ENCODE measurements around the gene RALA.

Gene RALA

DNA sequence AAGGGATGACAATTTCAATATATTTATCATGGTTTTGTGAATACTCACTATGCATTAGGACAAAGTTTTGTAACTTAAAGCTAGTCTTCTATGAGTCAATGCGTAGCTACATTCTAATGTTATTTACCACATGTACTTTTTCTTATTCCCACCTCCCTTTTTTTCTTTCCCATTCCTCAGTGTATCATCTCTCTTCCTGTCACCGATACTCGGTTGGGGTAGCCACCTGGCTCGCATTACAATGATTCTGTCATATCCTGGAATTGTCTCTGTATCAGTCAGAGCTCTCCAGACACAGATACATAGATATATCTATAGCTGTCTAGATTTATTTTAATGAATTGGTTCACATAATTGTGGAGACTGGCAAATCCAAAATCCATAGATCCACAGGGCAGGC lies 9.8 kb upstream of the RALA start:
- DNase-seq (ENCODE audit: low read depth), result no peak

DNA sequence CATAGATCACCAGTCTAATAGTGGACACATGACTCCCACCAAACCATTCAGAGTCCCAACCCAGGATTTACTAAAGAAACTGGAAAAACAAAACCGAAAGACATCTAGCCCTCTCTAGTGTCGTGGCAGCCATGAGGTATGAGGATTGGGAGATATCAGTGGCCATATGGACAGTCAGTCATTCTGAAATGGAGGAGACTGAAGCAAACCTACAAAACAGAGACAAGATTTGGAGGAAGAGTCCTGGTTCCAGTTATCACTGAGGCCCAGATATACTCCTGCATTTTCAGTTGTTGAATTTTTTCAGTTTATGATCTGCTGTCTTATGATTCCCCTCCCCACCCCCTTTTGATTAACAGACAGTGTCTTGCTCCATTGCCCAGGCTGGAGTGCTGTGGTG lies 9.1 kb upstream of the RALA start:
- no peak for DNase-seq (ENCODE audit: low read depth)

DNA sequence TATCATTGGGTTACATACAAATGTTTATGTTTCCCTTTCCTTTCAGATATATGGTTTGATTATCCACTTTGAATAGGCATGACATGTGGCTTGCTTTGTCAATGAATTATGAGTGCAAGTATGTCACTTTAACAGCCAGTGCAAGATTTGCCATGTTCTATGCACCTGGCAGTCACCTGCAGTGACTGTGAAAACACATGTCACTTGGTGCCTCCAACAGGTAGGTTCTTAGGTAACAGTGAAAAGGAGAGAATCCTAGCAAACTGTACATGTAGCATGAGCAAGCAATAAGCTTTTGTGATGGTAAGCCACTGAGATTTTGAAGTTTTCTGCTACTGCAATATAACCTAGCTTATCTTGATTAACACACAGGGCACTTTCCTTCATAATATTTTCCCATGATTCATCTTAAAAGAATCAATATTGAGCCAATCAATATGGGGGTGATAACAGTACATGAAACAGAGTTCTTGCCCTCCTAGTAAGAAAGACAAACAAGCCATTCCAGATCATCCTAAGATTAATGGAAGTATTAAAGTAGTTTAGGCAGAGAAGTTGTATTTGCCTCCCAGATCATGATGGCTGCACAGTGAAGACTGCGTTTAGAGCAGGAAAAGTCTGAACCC lies 7.9 kb upstream of the RALA start:
- DNase-seq (ENCODE audit: low read depth), result no peak

DNA sequence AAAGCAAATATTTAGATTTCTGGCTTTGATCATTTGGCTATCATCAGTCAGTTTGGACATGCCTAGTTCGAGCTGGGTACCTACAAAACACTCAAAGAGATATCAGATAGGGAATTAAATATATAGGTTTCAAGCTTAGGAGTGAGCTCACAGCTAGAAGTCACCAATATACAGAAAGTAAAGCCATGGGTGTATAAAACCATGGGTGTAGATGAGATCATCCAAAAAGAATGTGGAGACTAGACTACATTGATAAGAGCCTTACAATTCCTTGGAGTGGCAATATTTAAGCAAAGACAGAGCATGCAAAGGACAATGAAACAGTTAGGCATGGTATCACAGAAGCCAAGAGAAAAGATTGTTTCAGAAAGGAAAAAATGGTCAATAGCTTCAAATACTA lies 7.2 kb upstream of the RALA start:
- no peak for DNase-seq (ENCODE audit: low read depth)

DNA sequence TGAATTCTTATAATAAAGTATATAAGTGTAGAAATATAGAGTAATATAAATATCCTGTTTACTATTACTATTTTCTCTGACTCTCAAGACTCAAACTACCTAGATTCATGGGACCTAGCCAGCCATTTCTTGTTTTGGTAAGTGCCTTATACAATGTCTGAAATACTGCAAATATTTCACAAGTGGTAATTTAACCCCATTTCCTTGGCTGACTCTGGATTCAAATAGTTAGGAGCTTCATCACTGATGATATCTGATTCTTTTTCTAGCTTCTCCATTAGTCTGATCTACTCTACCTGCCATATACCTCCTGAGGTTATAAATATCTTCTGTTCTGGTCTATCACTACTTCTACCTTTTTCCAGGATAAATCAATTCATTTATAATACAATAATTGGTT lies 6.4 kb upstream of the RALA start:
- no peak for DNase-seq (ENCODE audit: low read depth)

DNA sequence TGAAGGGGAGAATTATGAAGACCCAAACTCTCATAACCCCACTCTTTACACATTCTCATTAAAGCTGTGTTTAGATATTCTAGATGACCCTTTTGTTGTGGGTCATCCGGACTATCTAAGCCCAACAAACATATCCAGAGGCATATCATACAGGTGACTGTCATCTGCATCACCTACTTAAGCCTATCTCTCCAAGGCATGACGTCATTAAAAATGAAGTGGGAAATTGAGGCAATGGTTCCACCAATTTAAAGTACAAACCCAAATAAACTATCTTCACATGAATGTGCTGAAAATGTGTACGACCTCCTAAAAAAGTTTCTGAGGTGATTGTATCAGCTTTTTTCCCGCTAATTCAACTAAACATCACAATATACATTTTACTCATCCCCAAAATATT lies 4.5 kb upstream of the RALA start:
- DNase-seq (ENCODE audit: low read depth), result no peak

DNA sequence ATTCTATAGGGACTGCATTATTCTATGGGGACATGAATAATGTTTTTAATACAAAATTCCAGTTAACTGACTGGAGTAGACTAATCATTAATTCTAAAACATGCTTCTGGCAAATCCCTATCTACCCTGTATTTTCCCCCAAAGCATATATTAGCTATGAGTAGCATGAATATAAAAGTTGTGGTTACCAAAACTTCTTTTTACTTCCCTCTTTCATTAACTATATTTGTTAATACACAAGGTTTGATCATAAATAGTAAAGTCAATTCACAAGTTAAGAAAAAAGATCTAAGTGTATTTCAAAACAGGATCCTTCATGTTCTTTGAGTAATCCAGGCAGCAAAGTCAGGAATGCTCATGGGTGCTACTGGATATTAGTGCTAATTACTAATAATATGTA lies 2.9 kb upstream of the RALA start:
- no peak for DNase-seq (ENCODE audit: low read depth)

DNA sequence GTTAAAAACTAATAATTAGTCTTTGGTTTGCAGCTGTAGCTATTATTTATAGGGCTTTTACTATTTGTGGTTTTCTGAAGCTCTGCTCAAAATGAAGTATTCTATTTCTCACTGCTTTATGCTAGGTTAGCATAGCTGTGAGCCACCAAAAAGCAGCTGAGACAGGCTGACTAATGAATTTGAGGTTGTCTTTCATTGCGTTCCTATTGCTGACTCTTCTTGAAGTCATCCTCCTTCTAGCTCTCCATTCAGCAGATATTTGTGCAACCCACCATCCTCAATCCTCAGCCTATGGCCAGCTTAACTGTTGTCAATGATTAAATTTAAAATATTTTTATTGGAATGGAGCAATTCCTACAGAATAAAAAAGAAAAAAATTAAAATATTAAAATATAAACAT lies 2.1 kb upstream of the RALA start:
- DNase-seq (ENCODE audit: low read depth), result no peak

DNA sequence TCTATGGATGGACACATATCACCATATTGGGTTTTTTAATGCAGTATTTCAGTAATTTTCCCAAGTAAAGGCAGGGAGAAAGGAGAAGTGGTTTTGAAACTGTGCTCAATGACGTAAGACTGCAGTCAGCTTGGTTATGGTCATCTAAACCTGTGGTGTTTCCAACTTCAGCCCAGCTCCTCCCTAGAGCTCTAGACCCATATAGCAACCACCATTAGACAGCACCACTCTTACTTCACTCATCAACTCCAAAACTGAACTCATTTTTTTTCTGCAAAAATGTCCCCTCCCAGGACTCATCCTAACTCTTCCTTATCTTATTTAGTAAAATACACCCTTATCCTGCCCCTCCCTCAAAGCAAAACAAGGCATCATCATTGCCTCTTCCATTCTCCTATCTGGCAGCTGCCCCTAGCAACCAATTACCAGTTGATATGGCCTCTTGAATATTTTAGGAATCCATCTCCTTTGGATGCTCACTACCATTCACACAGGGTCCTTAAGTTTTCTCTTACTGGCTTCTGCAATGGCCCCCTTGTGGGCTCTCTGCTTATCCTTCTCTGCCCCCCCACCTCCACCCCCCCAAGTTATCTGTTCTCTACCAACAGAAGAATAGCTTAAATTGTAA lies 1.5 kb upstream of the RALA start:
- DNase-seq (ENCODE audit: low read depth), result no peak

DNA sequence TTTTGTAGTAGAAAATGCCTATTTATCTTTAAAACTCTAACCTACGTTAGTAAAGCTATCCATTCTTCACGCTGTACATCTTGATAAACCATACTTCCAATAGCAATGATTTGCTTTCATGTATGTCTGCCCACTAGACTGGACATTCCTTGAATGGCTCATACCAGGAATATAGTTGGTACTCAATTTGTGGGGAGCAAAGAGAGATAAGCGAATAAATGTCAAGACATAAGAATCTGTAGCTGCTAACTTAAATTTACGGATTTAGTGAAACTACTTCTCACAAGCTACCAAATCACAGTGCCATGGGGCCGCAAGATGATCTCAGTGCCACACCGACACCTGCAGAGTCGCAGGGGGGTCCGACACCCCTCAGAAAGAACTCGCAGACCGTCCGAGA lies 763 bp upstream of the RALA start:
- DNase-seq (ENCODE audit: low read depth), result no peak

DNA sequence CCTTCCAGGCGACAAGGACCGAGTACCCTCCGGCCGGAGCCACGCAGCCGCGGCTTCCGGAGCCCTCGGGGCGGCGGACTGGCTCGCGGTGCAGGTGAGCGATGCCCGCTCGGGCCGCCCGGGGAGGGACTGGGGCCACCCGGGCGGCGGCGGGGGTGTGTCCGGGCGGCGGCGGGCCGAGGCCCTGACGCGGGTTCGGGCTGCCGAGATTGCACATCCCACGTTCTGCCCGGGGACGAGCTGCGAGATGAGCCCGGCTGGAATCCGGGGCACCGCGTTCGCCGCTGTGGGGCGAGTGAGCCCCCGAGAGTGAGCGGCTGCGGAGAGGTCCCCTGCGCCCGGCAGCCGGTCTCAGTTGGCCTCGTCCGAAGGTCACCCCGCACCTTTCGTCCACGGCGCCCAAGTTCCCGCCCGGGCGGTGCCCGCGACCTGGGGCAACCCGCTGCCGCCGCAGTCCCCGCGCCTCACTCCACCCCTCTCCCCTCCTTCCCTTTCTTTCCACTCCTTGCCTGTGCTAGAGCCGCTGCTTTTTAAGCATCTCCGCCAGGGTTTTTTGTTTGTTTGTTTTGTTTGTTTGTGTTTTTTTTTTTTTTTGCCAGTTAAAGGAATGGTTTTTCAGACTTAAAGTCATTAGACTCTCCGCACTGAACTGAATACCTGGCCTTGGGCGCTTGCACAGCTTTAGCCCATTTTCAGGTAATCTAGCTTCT lies 515 bp downstream of the RALA start:
- no peak for DNase-seq (ENCODE audit: low read depth)

DNA sequence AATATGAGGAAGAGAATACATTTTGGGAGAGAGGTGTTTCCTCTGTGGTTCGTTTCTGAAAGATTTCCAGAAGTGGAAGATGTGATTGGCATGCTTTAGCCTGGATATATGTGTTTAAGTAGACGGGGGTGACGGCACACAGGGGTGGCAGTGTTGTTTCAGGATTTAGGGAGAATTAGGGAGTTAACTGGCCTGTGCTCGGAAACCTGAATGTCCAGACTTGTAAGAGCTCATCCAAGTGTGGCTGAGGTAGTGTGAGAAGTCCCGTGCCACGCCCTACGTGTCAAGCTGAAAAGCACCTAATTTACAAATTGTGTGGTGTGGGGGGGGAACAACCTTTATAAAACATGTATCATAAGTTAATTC lies 1.1 kb downstream of the RALA start:
- DNase-seq (ENCODE audit: low read depth), result no peak

DNA sequence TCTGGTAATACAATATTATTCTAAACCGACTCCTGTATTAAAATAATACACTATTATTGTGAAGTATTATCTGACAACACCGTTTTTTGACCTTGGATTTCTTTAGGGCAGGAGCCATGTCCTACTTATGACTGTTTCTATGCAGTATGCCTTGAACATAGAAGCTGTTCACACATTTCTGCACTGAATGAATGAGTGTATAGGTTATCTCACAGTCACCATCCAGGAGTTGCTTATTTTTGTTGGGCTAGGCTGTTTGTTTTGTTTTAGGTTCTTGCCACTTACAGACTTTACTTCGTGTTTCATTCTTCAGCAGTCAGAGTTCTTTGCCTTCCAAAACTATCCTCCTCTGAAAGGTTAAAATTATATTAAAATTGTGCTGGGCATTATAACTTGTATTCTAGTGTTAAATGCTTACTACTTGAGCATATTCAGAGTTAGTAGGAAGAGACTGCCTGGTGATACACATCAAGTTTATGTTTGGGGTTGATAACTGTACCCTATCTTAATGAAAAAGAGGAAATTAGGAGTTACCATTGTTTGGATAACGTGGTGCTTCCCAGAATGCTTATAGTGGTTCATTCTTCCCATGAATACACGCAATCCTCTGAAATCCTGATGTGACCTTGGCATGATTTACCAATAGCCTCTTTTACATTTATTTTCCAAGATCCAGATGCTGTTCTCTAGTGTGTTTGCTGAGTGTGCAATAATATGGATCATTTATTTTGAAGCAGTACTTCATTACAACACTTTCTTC lies 1.7 kb downstream of the RALA start:
- no peak for DNase-seq (ENCODE audit: low read depth)

DNA sequence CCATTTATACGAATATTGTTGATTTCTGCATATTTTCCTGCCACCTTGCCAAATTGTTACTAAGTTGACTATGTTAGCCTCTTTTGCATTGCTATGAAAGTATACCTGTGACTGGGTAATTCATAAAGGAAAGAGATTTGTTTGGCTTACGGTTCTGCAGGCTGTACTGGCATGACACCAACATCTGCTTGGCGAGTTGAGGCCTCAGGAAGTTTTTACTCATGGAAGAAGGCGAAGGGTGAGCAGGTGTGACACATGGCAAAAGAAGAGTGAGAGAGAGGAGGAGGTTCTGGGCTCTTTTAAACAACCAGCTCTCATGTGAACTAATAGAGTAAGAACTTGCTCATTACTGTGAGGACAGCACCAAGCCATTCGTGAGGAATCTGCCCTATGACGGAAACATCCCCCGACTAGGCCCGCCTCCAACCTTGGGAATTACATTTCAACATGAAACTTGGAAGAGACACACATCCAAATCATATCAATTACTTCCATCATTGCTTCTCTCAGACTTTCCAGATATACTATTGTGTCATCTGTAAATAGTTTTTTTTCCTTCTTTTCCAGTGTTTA lies 8.4 kb downstream of the RALA start:
- no peak for DNase-seq (ENCODE audit: low read depth)

DNA sequence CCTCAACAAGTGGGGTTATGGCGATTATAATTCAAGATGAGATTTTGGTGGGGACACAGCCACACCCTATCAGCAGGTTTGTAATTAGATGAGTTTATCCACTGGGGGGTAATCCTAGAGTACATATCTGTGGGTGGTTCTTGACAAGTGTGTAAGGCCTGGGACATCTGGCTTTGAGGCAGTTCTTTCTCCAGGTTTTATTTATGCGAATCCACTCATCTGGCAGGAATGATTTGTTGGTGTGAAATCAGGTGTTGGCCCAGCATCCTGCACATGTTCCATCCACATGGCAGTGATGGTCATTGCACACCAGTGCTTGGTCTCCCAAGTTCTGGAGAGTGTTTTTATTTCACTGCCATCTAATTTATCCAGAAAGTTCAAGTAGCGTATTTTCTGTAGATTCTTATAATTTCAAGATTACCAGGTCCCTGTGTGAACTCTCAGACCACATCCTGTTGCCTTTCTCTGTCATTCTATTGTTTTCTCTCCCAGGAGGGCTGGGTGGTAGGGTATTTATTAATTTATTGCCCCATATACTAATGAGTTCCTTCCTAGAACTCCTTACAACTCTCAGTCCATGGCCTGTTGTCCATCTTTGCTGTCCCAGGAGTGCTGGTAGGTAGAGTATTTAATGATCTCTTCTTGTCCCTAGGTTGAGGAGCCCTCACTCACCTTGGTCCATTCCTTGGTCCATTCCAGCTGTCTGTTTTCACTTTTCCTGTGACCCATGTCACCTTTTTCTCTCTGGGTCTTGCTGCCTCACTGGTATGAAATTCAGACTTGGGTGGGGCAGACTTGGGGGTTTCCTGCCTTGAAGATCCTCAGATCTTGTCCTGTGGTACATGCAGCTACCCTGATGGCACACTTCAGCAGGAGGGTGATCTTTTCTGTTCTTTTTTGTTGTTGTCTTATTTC lies 10.4 kb downstream of the RALA start:
- DNase-seq (ENCODE audit: low read depth), result no peak

DNA sequence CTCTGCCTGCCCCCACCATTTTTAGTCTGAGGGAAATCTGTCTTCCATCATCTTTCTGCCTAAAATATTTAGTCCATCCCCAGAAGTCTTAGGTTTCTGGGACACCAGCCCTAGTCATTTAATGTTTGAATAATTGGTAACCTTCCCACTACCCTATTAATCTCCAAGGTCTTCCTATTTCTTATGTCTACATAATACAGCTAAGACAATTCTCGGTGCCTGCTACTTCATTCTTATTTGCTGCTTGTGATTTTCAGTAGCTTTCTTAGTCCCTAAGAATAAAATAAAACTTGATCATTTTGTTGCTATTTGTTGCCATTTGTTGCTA lies 11.1 kb downstream of the RALA start:
- no peak for DNase-seq (ENCODE audit: low read depth)

DNA sequence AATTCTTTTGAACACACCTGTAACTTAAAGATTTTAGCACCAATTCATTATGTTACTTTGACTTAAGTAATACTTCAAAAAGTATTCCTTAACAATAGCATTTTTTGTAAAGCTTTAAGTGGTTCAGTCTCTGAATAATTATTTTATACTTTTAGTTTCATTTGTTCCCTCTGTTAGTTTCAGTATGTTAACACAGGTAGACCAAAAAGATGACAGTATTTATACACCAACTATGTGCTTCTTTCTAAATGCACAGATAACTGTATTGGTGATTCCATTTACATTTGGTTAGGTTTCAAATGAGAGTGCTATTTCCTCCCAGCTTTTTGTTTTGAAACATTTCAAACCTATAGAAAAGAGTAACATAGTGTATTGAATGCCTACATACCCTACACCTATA lies 14.0 kb downstream of the RALA start:
- no peak for DNase-seq (ENCODE audit: low read depth)

DNA sequence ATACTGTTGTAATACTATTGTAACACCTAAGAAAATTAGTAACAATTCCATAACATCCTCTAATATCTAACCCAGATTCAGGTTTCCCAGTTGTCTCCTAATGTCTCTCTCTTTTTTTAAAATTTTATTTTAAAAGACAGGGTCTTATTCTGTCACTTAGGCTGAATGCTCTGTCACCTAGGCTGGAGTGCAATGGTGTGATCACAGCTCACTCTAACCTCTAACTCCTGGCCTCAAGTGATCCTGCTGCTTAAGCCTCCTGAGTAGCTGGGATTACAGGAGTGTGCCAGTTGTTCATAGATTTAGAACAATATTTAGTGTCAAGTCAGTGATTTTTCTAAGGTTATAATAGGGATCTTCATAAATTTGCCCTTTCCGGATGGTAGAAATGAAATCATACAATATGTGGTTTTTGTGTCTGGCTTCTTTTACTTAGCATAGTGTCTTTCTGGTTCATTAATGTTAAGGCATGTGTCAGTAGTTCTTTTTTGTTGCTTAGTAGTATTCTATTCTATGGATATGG lies 14.7 kb downstream of the RALA start:
- no peak for DNase-seq (ENCODE audit: low read depth)

DNA sequence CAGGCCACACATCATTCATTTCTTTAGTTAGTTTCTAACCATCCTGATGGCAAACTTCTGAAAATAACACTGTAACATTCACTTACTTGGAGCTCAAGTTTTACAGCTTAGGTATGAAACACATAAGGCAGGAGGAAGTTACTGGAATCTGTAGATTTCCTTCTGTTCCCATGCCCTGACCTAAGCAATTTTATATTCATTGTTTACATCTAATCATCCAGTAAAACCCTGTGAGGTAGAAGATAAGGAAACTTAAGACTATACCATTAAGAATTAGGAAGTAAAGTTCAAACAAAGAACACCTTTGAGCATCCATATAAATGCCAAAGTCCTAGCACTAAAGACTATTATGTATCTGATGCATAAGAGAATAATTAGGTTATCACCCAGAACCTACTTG lies 19.5 kb downstream of the RALA start:
- DNase-seq (ENCODE audit: low read depth), result no peak

DNA sequence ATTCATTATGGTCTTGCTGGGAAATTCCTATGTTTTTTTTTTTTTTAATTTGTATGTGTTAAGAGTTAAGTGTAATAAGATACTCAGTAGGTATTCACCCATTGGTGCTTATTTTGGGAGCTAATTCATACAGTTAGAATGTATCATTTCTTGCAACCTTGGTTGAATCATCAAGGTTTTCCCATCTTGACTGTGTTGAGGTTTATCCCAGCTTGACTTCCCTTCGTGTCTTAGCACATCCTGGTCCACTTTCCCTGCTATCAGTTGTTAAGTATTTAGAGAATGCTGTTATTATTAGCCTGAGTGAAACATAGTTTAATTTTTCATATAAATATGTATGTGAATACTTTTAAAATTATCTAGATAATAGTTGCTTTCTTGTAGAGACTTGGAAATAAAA lies 20.8 kb downstream of the RALA start:
- DNase-seq (ENCODE audit: low read depth), result no peak

Data from activated T-helper 1 cell treated with Interleukin-2 at 50 U/mL for 16 hours (primary cell).